ENCODE results near the gene BTBD3.

GRCh38 chr20:11919581-11919980, 1.9 kb downstream of the BTBD3 start:
- TF ChIP-seq CTCF (IDR thresholded peaks at IDR 0.05) (no peak), POLR2A (IDR thresholded peaks at IDR 0.05) (no peak), EP300 (IDR thresholded peaks at IDR 0.05) (no peak)
